A549 (cell line): ENCODE data around the gene CD180. TPM values are rescaled to one million over a fixed set of nuclear protein-coding genes. Genes with fewer than 3 reads are reported as not detected.

Source experiments
- ATAC-seq, 2 experiments: fragments of 200-7000 bp in 1 of 2; fragments of >200 bp in 1 of 2; cut with Nextera tagmentation in 1 of 2; cut with Tn5 transposase in 1 of 2; 3 replicates each; pipeline versions ENCODE4 v1.8.0 to v1.9.1; 2018 to 2020; ENCODE audit warnings: mild to moderate bottlenecking in 1 of 2, moderate library complexity in 1 of 2
- CTCF ChIA-PET: fragments of 300-600 bp; sonication (Branson Sonifier 250); formaldehyde crosslinking; extraction: SDS; loops from one replicate; lab custom pipeline; 2021; ENCODE audit warnings: antibody characterized with exemption, inconsistent platforms; lab: Yijun Ruan, JAX
- POLR2A ChIA-PET: fragments of 350-600 bp; formaldehyde crosslinking; extraction: SDS; loops from one replicate; lab custom pipeline; 2021; ENCODE audit warnings: antibody characterized with exemption, inconsistent platforms; lab: Yijun Ruan, JAX
- DNase-seq, 2 experiments: peaks; one replicate each; pipeline versions ENCODE4 v3.0.0 to v3.0.0-alpha.2; 2011 to 2016; ENCODE audit warnings: low read depth in 1 of 2, low spot score in 1 of 2
- FAIRE-seq: peaks from 2 replicates; lab custom pipeline; 2011; peaks lifted over from hg19 to GRCh38; lab: Jason Lieb, UNC
- H3K27ac ChIP-seq, 2 experiments: fragments of >200 bp; sonication (Bioruptor Twin); formaldehyde crosslinking; 3 replicates each; pipeline ENCODE4 v1.5.1; 2016 to 2017
- H3K4me1 ChIP-seq: fragments of >200 bp; sonication (Bioruptor Twin); formaldehyde crosslinking; 3 replicates; pipeline ENCODE4 v1.6.1; 2016
- H3K4me2 ChIP-seq: fragments of >200 bp; sonication (Bioruptor Twin); formaldehyde crosslinking; 3 replicates; pipeline ENCODE4 v1.6.1; 2016
- H3K4me3 ChIP-seq: fragments of >200 bp; sonication (Bioruptor Twin); formaldehyde crosslinking; 3 replicates; pipeline ENCODE4 v1.5.1; 2016
- H3K9me3 ChIP-seq: fragments of >200 bp; sonication (Bioruptor Twin); formaldehyde crosslinking; 3 replicates; pipeline ENCODE4 v1.6.1; 2016
- ATOH8 ChIP-seq: fragments of 250-450 bp; sonication (Bioruptor Pico); IDR thresholded peaks from 2 replicates; pipeline ENCODE4 v1.5.0; 2020; ENCODE audit warnings: low read depth, mild to moderate bottlenecking, moderate library complexity
- CEBPB ChIP-seq, 2 experiments: fragments of >200 bp in 1 of 2; sonication (Bioruptor Twin) in 1 of 2; formaldehyde crosslinking in 1 of 2; IDR thresholded peaks; 2 replicates each; pipeline ENCODE4 v1.6.1; 2012 to 2016
- CHD2 ChIP-seq: fragments of 150-350 bp; IDR thresholded peaks from 2 replicates; pipeline ENCODE4 v1.6.1; 2014; ENCODE audit warnings: low read length; ENCODE audit not compliant: partially characterized antibody
- EHMT2 ChIP-seq: fragments of 200-600 bp; sonication (generic); IDR thresholded peaks from 2 replicates; pipeline ENCODE4 v1.6.1; 2016; ENCODE audit warnings: antibody characterized with exemption, low read depth, mild to moderate bottlenecking, moderate library complexity
- HDAC2 ChIP-seq: fragments of 200-600 bp; sonication (generic); IDR thresholded peaks from 2 replicates; pipeline ENCODE4 v1.6.1; 2016
- HEYL ChIP-seq: fragments of 250-450 bp; sonication (Bioruptor Pico); IDR thresholded peaks from 2 replicates; pipeline ENCODE4 v1.8.0; 2021; ENCODE audit warnings: mild to moderate bottlenecking, moderate library complexity
- KDM1A ChIP-seq: fragments of 200-600 bp; sonication (generic); IDR thresholded peaks from 2 replicates; pipeline ENCODE4 v1.6.1; 2016; ENCODE audit warnings: low read depth, mild to moderate bottlenecking
- KDM5A ChIP-seq: fragments of 200-600 bp; sonication (generic); IDR thresholded peaks from 2 replicates; pipeline ENCODE4 v1.6.1; 2016; ENCODE audit warnings: antibody characterized with exemption, mild to moderate bottlenecking
- MAFK ChIP-seq: fragments of 450-650 bp; IDR thresholded peaks from 2 replicates; pipeline ENCODE4 v1.6.1; 2014; ENCODE audit not compliant: partially characterized antibody
- MAZ ChIP-seq: fragments of 150-350 bp; IDR thresholded peaks from 2 replicates; pipeline ENCODE4 v1.6.1; 2014; ENCODE audit warnings: antibody characterized with exemption, low read depth, low read length, borderline replicate concordance
- NPAS2 ChIP-seq: fragments of 250-450 bp; sonication (Bioruptor Pico); IDR thresholded peaks from 2 replicates; pipeline ENCODE4 v1.8.0; 2022; ENCODE audit warnings: mild to moderate bottlenecking, moderate library complexity, borderline replicate concordance
- PHF8 ChIP-seq: fragments of 200-600 bp; sonication (generic); IDR thresholded peaks from 2 replicates; pipeline ENCODE4 v1.6.1; 2016; ENCODE audit warnings: low read depth, mild to moderate bottlenecking, antibody characterized with exemption, moderate library complexity, borderline replicate concordance
- POLR2A ChIP-seq: IDR thresholded peaks from 2 replicates; pipeline ENCODE4 v1.6.1; 2012; ENCODE audit warnings: mild to moderate bottlenecking, low read length
- POLR2AphosphoS2 ChIP-seq: conservative IDR thresholded peaks from 2 replicates; pipeline ENCODE4 v1.6.1; 2012; ENCODE audit warnings: low read length, improper control_type of control experiment, inconsistent platforms
- REST ChIP-seq: fragments of 200-600 bp; sonication (generic); IDR thresholded peaks from 2 replicates; pipeline ENCODE4 v1.6.1; 2016; ENCODE audit warnings: antibody characterized with exemption, mild to moderate bottlenecking, moderate library complexity
- RFX5 ChIP-seq: fragments of 450-650 bp; IDR thresholded peaks from 2 replicates; pipeline ENCODE4 v1.7.1; 2014; ENCODE audit warnings: antibody characterized with exemption, mild to moderate bottlenecking, moderate library complexity
- RNF2 ChIP-seq: fragments of 200-600 bp; sonication (generic); IDR thresholded peaks from 2 replicates; pipeline ENCODE4 v1.6.1; 2016; ENCODE audit warnings: low read depth, mild to moderate bottlenecking, antibody characterized with exemption, moderate library complexity, borderline replicate concordance
- SMC3 ChIP-seq: fragments of >200 bp; sonication (Bioruptor Twin); formaldehyde crosslinking; IDR thresholded peaks from 3 replicates; pipeline ENCODE4 v1.6.1; 2018; ENCODE audit warnings: inconsistent platforms
- ZC3H11A ChIP-seq: fragments of 450-650 bp; IDR thresholded peaks from 2 replicates; pipeline ENCODE4 v1.6.1; 2014; ENCODE audit warnings: antibody characterized with exemption, mild to moderate bottlenecking
- ZNF302 ChIP-seq: fragments of 250-450 bp; sonication (Bioruptor Pico); IDR thresholded peaks from 2 replicates; pipeline ENCODE4 v1.9.0; 2021; ENCODE audit warnings: inconsistent platforms, mild to moderate bottlenecking, moderate library complexity
- WGBS: methylation state at CpG from one replicate; pipeline ENCODE4 v1.1.6; 2017; ENCODE audit errors: missing lambda C conversion rate; 5-methylcytosine and 5-hydroxymethylcytosine counted together
- polyA plus RNA-seq, 4 experiments: library from polyadenylated mRNA; depleted of rRNA in 3 of 4; stranded (reverse); fragments of >200 nt; fragmentation: RNase III in 1 of 4; extraction: RNeasy Plus Mini Kit Qiagen cat#74134 plus additional on column Dnase treatment in 1 of 4; gene quantifications; 2 replicates in 3 of 4; 3 replicates in 1 of 4; pipeline ENCODE4 v1.2.3, GENCODE V29; 2011 to 2017
- TF ChIP-seq, protein P1 (sequence below): fragments of >200 bp; sonication (Bioruptor Twin); formaldehyde crosslinking; IDR thresholded peaks from 3 replicates; pipeline ENCODE4 v1.5.1; 2016
- TF ChIP-seq, protein P2 (sequence below): fragments of >200 bp; sonication (Bioruptor Twin); formaldehyde crosslinking; IDR thresholded peaks from 2 replicates; pipeline ENCODE4 v1.6.1; 2016

CD180 gene
- polyA plus RNA-seq, 2 of the 4 experiments (the other 2 are of a cell fraction) = not detected

DNA sequence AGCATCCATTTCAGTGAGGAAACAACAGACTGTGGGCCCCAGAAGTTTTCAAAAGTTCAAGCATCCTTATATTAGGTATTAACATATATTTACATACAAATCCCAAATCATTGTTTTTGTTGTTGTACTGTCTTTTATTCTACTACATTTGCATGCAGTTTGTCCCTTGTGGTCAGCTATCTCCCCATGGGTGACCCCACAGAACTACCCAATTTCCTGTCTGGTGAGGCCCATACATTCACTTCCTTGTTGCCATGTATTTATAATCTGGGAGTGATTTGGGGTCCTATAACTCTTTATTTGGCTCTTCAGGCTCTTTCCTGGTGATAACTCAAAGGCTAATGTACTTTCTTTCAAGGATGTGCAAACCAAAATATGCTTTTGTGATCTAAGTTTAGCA is 3.3 kb upstream of the CD180 start:
- no peak for FAIRE-seq
- POLR2A ChIA-PET = no interaction called here

GRCh38 chr5:67198917-67199316 is 2.3 kb upstream of the CD180 start:
- no peak overlapping the region for H3K27ac ChIP-seq
- WGBS = 18% methylated on average over 1 of the region's 1 CpG
- ATAC-seq = no peak
- peaks cover 8% of the 10 kb centered on the region; the same call in 1 of the 3 replicates for H3K9me3 ChIP-seq
- no peak for DNase-seq
- H3K4me3 ChIP-seq = no peak overlapping the region
- ChIA-PET CTCF (interaction anchor here (1.4 kb wide), 1 partner anchor 10 kb away, joined by 4 read pairs; no protein-coding TSS in a partner anchor), POLR2A (no interaction called here)
- H3K4me2 ChIP-seq = no peak overlapping the region
- TF ChIP-seq KDM1A (no peak), MAFK (no peak), HEYL (CRISPR knock-in tag) (no peak), REST (no peak), SMC3 (no peak), PHF8 (no peak), CHD2 (no peak), MAZ (no peak), NPAS2 (CRISPR knock-in tag) (no peak), POLR2A (no peak), KDM5A (no peak), EHMT2 (no peak), HDAC2 (no peak), ATOH8 (no peak)
- TF ChIP-seq, protein P1, sequence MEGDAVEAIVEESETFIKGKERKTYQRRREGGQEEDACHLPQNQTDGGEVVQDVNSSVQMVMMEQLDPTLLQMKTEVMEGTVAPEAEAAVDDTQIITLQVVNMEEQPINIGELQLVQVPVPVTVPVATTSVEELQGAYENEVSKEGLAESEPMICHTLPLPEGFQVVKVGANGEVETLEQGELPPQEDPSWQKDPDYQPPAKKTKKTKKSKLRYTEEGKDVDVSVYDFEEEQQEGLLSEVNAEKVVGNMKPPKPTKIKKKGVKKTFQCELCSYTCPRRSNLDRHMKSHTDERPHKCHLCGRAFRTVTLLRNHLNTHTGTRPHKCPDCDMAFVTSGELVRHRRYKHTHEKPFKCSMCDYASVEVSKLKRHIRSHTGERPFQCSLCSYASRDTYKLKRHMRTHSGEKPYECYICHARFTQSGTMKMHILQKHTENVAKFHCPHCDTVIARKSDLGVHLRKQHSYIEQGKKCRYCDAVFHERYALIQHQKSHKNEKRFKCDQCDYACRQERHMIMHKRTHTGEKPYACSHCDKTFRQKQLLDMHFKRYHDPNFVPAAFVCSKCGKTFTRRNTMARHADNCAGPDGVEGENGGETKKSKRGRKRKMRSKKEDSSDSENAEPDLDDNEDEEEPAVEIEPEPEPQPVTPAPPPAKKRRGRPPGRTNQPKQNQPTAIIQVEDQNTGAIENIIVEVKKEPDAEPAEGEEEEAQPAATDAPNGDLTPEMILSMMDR = no peak
- no peak for FAIRE-seq
- no peaks in the 10 kb centered on the region for H3K4me1 ChIP-seq

More for the DNA sequence above, 3.3 kb upstream of the CD180 start:
- TF ChIP-seq CHD2 = no peak
- TF ChIP-seq ZNF302 (CRISPR knock-in tag) = no peak
- TF ChIP-seq CEBPB (IDR thresholded peaks at IDR 0.05) = no peak
- no peak for TF ChIP-seq MAFK
- TF ChIP-seq POLR2AphosphoS2 = no peak
- no peak for TF ChIP-seq HEYL (CRISPR knock-in tag)
- TF ChIP-seq, protein P2, sequence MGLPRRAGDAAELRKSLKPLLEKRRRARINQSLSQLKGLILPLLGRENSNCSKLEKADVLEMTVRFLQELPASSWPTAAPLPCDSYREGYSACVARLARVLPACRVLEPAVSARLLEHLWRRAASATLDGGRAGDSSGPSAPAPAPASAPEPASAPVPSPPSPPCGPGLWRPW = no peak
- TF ChIP-seq RNF2 = no peak
- no peak for TF ChIP-seq ZC3H11A
- TF ChIP-seq RFX5 = no peak
- peaks cover 8% of the 10 kb centered on the region; the same call in 1 of the 3 replicates for H3K9me3 ChIP-seq
- ATAC-seq = no peak
- no peaks in the 10 kb centered on the region for H3K4me1 ChIP-seq
- CTCF ChIA-PET = no interaction called here
- no peak overlapping the region for H3K4me2 ChIP-seq
- H3K27ac ChIP-seq = no peak overlapping the region
- no peak overlapping the region for H3K4me3 ChIP-seq
- no peak for DNase-seq
